Sigmoid colon (tissue), 7 donors: ENCODE measurements around the gene ABCA8. TPM values are rescaled to one million over a fixed set of nuclear protein-coding genes. Genes with fewer than 3 reads are reported as not detected.

Experiments used
- DNase-seq: peaks from one replicate; pipeline ENCODE4 v3.0.0-alpha.2; 2019
- H3K27ac ChIP-seq, 4 donors: fragments of 200-600 bp; sonication (generic); one replicate each; pipeline ENCODE4 v1.5.1; 2016 to 2019; ENCODE audit warnings: mild to moderate bottlenecking in 1 of 4
- H3K27me3 ChIP-seq, 3 donors: fragments of 200-600 bp; sonication (generic); one replicate each; pipeline ENCODE4 v1.5.1; 2019; ENCODE audit warnings: mild to moderate bottlenecking in 1 of 3
- H3K36me3 ChIP-seq, 4 donors: fragments of 200-600 bp; sonication (generic); one replicate each; pipeline ENCODE4 v1.5.1; 2016 to 2019
- H3K4me1 ChIP-seq, 4 donors: fragments of 200-600 bp; sonication (generic); one replicate each; pipeline ENCODE4 v1.5.1; 2017 to 2019
- H3K4me3 ChIP-seq, 4 donors: fragments of 200-600 bp; sonication (generic); one replicate each; pipeline ENCODE4 v1.5.1; 2017 to 2019; ENCODE audit warnings: mild to moderate bottlenecking in 2 of 4, moderate library complexity in 1 of 4
- H3K9me3 ChIP-seq, 4 donors: fragments of 200-600 bp in 3 of 4; sonication (generic) in 3 of 4; one replicate each; pipeline versions ENCODE4 v1.5.1 to v1.6.1; 2013 to 2019
- CTCF ChIP-seq, 4 experiments: fragments of 450-650 bp in 3 of 4; fragments of 200-600 bp in 1 of 4; IDR thresholded peaks; one replicate each; pipeline ENCODE4 v1.5.1; 2016 to 2019; ENCODE audit warnings: antibody characterized with exemption in 4 of 4, mild to moderate bottlenecking in 3 of 4, moderate library complexity in 2 of 4
- EP300 ChIP-seq, 4 donors: sonication (generic); formaldehyde crosslinking; IDR thresholded peaks; one replicate each; pipeline ENCODE4 v1.6.1; 2017; ENCODE audit warnings: antibody characterized with exemption in 4 of 4
- POLR2A ChIP-seq, 2 donors: fragments of 450-650 bp; IDR thresholded peaks; one replicate each; pipeline ENCODE4 v1.6.1; 2016; ENCODE audit warnings: antibody characterized with exemption in 2 of 2, mild to moderate bottlenecking in 2 of 2, moderate library complexity in 2 of 2
- POLR2AphosphoS5 ChIP-seq, 4 donors: sonication (generic); formaldehyde crosslinking; IDR thresholded peaks; one replicate each; pipeline ENCODE4 v1.6.1; 2017; ENCODE audit warnings: antibody characterized with exemption in 4 of 4
- WGBS, 2 donors: extraction: QIAGEN DNeasy Blood & Tissue Kit; methylation state at CpG; one replicate each; pipeline ENCODE4 v1.1.7; 2013; 5-methylcytosine and 5-hydroxymethylcytosine counted together
- intact Hi-C: fragments of 100-400 bp; cut with DNase I; formaldehyde crosslinking; loops from one replicate; pipeline ENCODE4 v1.15.1; 2023
- polyA plus RNA-seq, 3 donors: library from polyadenylated mRNA; stranded (reverse); fragments of 200-250 nt; gene quantifications; one replicate each; pipeline ENCODE4 v1.2.3, GENCODE V29; 2013
- total RNA-seq, 4 donors: library from RNA; depleted of rRNA; stranded (reverse); fragments of >200 nt; gene quantifications; one replicate each; pipeline ENCODE4 v1.1.0, GENCODE V29; 2016
- donor health status: healthy with polysubstance abuse.
- donor health status: Bipolar disorder and iron deficiency.
- donor health status: healthy.

The ABCA8 gene
- total and polyA plus RNA-seq, 7 donors, result 2.8 to 71.5 (median 20.0) TPM

- intact Hi-C loops, result no loop called here
- H3K36me3 ChIP-seq, result peaks cover 0 to 6% (median 0%) of the 10 kb centered on the region in 4 donors
- H3K27ac ChIP-seq, result no peak overlapping the region
- TF ChIP-seq POLR2A (IDR thresholded peaks at IDR 0.05) (no peak), POLR2AphosphoS5 (IDR thresholded peaks at IDR 0.05) (no peak), CTCF (IDR thresholded peaks at IDR 0.05) (no peak), EP300 (IDR thresholded peaks at IDR 0.05) (no peak)
- 88 to 92% methylated on average over 5 of the region's 5 CpGs for WGBS, 2 donors
- H3K4me1 ChIP-seq, result no peaks in the 10 kb centered on the region
- no peak overlapping the region for H3K4me3 ChIP-seq
- no peaks in the 10 kb centered on the region for H3K9me3 ChIP-seq
- no peaks in the 10 kb centered on the region for H3K27me3 ChIP-seq
- no peak for DNase-seq
These were observed 76.8 kb downstream of the ABCA8 start for GRCh38 chr17:68878226-68878885.

GRCh38 chr17:68871447-68871846 lies 83.7 kb downstream of the ABCA8 start:
- H3K9me3 ChIP-seq, result no peaks in the 10 kb centered on the region
- intact Hi-C loops, result no loop called here
- WGBS, 2 donors, result 91 to 98% methylated on average over 2 of the region's 2 CpGs

GRCh38 chr17:68870976-68871375 lies 84.2 kb downstream of the ABCA8 start:
- Histone ChIP-seq H3K27ac (no peak overlapping the region), H3K27me3 (no peaks in the 10 kb centered on the region), H3K4me1 (no peaks in the 10 kb centered on the region), H3K36me3 (no peaks in the 10 kb centered on the region), H3K9me3 (no peaks in the 10 kb centered on the region), H3K4me3 (no peak overlapping the region)
- intact Hi-C loops, result no loop called here
- no peak for TF ChIP-seq EP300 (IDR thresholded peaks at IDR 0.05)
- TF ChIP-seq POLR2A (IDR thresholded peaks at IDR 0.05), result no peak
- TF ChIP-seq CTCF (IDR thresholded peaks at IDR 0.05), result no peak
- no peak for TF ChIP-seq POLR2AphosphoS5 (IDR thresholded peaks at IDR 0.05)
- DNase-seq, result no peak
- 32 to 53% methylated on average over 1 of the region's 1 CpG for WGBS, 2 donors

More at GRCh38 chr17:68871447-68871846, 83.7 kb downstream of the ABCA8 start:
- TF ChIP-seq POLR2AphosphoS5 (IDR thresholded peaks at IDR 0.05) (no peak), POLR2A (IDR thresholded peaks at IDR 0.05) (no peak)
- DNase-seq, result no peak
- H3K36me3 ChIP-seq, result no peaks in the 10 kb centered on the region
- no peak overlapping the region for H3K27ac ChIP-seq
- H3K27me3 ChIP-seq, result no peaks in the 10 kb centered on the region
- H3K4me3 ChIP-seq, result no peak overlapping the region
- H3K4me1 ChIP-seq, result no peaks in the 10 kb centered on the region

GRCh38 chr17:68870161-68870826 lies 84.9 kb downstream of the ABCA8 start:
- Histone ChIP-seq H3K4me1 (no peaks in the 10 kb centered on the region), H3K36me3 (no peaks in the 10 kb centered on the region), H3K27ac (no peak overlapping the region), H3K9me3 (no peaks in the 10 kb centered on the region), H3K4me3 (no peak overlapping the region), H3K27me3 (no peaks in the 10 kb centered on the region)
- intact Hi-C loops, result no loop called here
- TF ChIP-seq CTCF (IDR thresholded peaks at IDR 0.05) (no peak), POLR2A (IDR thresholded peaks at IDR 0.05) (no peak), POLR2AphosphoS5 (IDR thresholded peaks at IDR 0.05) (no peak), EP300 (IDR thresholded peaks at IDR 0.05) (no peak)
- 80% methylated on average over 3 of the region's 3 CpGs for WGBS, 2 donors
- DNase-seq, result no peak

GRCh38 chr17:68868708-68869107 lies 86.5 kb downstream of the ABCA8 start:
- Histone ChIP-seq H3K9me3 (no peaks in the 10 kb centered on the region), H3K27me3 (no peaks in the 10 kb centered on the region), H3K36me3 (no peaks in the 10 kb centered on the region), H3K4me1 (no peaks in the 10 kb centered on the region), H3K27ac (no peak overlapping the region), H3K4me3 (no peak overlapping the region)
- TF ChIP-seq POLR2A (IDR thresholded peaks at IDR 0.05) (no peak), POLR2AphosphoS5 (IDR thresholded peaks at IDR 0.05) (no peak), EP300 (IDR thresholded peaks at IDR 0.05) (no peak), CTCF (IDR thresholded peaks at IDR 0.05) (no peak)
- WGBS, 2 donors, result 47 to 51% methylated on average over 3 of the region's 3 CpGs
- no peak for DNase-seq
- intact Hi-C loops, result no loop called here
